ENCODE measurements around the gene FARP1.
A peak's percentile ranks its signal among the peaks of the same experiment; 100 is the strongest.

FARP1 gene

DNA sequence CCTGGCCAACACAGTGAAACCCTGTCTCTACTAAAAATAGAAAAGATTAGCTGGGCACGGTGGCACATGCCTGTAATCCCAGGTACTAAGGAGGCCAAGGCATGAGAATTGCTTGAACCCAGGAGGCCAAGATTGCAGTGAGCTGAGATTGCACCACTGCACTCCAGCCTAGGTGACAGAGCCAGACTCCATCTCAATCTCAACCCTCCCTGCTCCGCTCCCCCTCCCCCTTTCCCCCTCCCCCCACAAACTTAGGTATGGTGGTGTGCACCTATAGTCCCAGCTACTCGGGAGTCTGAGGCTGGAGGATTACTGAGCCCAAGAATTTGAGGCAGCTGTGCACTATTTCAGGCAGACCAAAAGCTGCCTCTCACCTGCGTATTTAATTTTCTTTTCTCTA, 55.8 kb downstream of the FARP1 start:
- H3K4me3 ChIP-seq (ENCODE audit: control insufficient read depth, low read depth, low read length), result no peak overlapping the region
- TF ChIP-seq, protein P1, sequence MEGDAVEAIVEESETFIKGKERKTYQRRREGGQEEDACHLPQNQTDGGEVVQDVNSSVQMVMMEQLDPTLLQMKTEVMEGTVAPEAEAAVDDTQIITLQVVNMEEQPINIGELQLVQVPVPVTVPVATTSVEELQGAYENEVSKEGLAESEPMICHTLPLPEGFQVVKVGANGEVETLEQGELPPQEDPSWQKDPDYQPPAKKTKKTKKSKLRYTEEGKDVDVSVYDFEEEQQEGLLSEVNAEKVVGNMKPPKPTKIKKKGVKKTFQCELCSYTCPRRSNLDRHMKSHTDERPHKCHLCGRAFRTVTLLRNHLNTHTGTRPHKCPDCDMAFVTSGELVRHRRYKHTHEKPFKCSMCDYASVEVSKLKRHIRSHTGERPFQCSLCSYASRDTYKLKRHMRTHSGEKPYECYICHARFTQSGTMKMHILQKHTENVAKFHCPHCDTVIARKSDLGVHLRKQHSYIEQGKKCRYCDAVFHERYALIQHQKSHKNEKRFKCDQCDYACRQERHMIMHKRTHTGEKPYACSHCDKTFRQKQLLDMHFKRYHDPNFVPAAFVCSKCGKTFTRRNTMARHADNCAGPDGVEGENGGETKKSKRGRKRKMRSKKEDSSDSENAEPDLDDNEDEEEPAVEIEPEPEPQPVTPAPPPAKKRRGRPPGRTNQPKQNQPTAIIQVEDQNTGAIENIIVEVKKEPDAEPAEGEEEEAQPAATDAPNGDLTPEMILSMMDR (conservative IDR thresholded peaks at IDR 0.05; ENCODE audit: control insufficient read depth, insufficient read depth, low read depth, low read length), result no peak
- no peak for DNase-seq (ENCODE audit: low read depth)

DNA sequence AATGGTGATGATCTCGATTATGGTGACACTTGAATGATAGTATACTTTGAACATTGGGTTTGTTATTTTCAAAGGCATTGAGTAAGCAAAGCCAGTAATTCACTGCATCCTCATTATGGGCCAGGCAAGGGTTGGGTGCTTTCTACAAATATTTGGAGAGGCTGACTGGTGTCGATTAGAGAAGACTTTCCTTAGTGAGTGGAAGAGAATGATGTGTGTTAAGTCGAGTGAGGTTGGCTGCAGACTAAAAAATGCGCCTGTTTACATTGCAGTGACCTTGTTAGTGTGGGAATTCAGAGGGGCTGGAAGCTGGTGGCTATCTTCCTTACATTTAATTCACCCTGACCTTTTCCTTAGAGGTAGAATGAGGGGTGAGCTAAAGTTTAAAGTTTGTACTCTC, 56.6 kb downstream of the FARP1 start:
- no peak overlapping the region for H3K4me3 ChIP-seq (ENCODE audit: control insufficient read depth, low read depth, low read length)
- TF ChIP-seq, protein P1 (conservative IDR thresholded peaks at IDR 0.05; ENCODE audit: control insufficient read depth, insufficient read depth, low read depth, low read length), result no peak
- DNase-seq (ENCODE audit: low read depth), result no peak

DNA sequence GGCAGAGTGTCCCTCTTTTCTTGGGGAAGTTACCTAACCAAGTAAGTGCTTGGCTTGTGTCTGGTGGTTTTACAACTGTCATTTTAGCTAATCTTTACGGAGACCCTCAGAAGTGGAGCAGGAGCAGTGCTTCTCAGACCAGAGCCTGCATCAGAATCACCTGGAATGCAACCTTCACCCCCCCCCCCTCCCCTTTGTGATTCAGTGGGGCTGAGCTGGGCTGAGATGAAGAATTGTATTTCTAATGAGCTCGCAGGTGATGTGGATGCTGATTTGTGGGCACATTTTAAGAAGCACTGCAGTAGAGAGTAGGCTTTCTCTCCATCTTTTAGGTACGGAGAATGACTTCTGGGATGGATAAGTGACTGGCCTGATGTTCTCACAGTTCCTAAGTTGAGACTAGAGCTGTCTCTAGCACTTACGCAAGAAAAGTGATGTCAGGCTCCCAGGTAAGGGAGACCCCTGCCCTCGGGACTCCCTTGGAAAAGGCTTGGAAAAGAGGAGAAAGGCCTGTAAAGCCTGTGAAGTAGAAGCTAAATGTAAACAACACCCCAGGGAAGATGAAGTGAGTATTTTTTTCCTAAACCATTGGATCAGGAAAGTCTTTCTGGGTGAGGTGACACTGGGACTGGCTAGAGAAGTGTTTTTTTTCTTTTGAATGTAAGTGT, 57.5 kb downstream of the FARP1 start:
- H3K4me3 ChIP-seq (ENCODE audit: control insufficient read depth, low read depth, low read length), result no peak overlapping the region
- TF ChIP-seq, protein P1 (conservative IDR thresholded peaks at IDR 0.05; ENCODE audit: control insufficient read depth, insufficient read depth, low read depth, low read length), result no peak
- no peak for DNase-seq (ENCODE audit: low read depth)

DNA sequence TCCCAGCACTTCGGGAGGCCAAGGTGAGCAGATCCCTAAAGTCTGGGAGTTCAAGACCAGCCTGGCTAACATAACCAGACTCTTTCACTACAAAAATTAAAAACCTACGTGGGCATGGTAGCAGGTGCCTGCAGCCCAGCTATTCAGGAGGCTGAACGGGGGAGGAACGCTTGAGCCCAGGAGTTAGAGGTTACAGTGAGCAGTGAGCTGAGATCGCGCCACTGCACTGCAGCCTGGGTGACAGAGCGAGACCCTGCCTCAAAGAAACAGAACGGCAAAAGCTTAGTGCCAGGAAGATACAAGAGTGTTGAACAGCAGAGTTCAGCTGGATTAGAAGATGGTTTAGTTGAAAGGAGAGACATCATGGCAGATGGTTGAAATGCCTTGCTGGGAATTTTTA, 58.3 kb downstream of the FARP1 start:
- no peak overlapping the region for H3K4me3 ChIP-seq (ENCODE audit: control insufficient read depth, low read depth, low read length)
- TF ChIP-seq, protein P1 (conservative IDR thresholded peaks at IDR 0.05; ENCODE audit: control insufficient read depth, insufficient read depth, low read depth, low read length), result no peak
- DNase-seq (ENCODE audit: low read depth), result no peak

DNA sequence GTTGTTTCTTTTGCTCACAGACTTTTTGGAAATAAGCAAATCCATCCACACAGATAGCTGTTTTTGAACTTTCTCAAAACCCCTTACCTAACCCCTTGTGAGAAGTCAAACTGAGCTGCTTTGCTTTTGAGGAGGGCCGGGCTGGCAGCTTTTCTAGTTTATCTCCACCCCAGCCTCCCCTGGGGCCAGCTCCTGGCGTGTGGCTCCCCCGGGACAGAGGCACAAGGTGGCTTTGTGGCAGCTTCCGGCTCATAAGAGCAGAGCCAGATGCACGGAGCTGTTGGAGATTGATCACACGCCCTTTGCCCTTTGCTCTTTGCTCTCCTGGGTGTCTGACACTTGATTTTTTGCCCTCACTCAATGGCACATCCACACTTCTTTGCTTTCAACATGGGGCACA, 59.1 kb downstream of the FARP1 start:
- TF ChIP-seq, protein P1 (conservative IDR thresholded peaks at IDR 0.05; ENCODE audit: control insufficient read depth, insufficient read depth, low read depth, low read length), result no peak
- no peak for DNase-seq (ENCODE audit: low read depth)
- no peak overlapping the region for H3K4me3 ChIP-seq (ENCODE audit: control insufficient read depth, low read depth, low read length)

DNA sequence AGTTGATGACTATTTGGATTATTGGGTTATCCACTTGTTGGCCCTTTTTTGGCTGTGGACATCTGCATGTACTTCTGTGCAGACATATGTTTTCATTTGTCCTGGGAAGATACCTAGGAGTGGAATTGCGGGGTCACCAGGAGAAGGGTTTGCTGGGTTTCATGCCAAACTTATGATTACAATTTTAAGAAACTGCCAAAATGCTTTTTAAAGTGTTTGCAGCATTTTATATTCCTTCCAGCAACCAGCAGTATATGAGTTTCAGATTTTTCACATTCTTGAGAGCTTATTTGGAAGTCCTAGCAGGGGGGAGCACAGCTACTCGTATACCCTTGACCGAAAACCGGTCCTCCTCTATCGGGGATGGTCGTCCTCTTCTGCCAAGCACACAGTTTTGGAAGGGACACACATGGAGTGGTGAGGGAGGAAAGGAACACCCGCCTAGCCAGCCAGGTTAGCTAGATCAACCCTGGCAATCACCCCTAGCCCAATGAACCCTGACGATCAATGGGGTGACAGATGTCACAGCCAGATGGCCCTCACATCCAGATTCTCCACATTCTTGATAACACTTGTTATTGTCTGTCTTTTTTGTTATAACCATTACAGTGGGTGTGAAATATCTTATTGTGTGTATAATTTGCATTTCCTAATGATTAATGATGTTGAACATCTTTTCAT, 60.9 kb downstream of the FARP1 start:
- DNase-seq (ENCODE audit: low read depth), result peak; percentile 11
- no peak overlapping the region for H3K4me3 ChIP-seq (ENCODE audit: control insufficient read depth, low read depth, low read length)
- TF ChIP-seq, protein P1 (conservative IDR thresholded peaks at IDR 0.05; ENCODE audit: control insufficient read depth, insufficient read depth, low read depth, low read length), result no peak
